Stimulated activated CD4-positive, alpha-beta T cell treated with anti-CD3 and anti-CD28 coated beads, Interleukin-12 subunit alpha, Interleukin-12 subunit beta, amount 100 ng/mL, for 4 hours (primary cell): ENCODE data around the gene CEMIP2.
"Not testable (repeated sequence)": the region's sequence is repeated elsewhere in the genome, so short reads cannot be mapped to it uniquely, and the experiment has no call there.

Source experiments
- DNase-seq: peaks from one replicate; pipeline ENCODE4 v3.0.0-alpha.2; 2020

Gene CEMIP2, protein sequence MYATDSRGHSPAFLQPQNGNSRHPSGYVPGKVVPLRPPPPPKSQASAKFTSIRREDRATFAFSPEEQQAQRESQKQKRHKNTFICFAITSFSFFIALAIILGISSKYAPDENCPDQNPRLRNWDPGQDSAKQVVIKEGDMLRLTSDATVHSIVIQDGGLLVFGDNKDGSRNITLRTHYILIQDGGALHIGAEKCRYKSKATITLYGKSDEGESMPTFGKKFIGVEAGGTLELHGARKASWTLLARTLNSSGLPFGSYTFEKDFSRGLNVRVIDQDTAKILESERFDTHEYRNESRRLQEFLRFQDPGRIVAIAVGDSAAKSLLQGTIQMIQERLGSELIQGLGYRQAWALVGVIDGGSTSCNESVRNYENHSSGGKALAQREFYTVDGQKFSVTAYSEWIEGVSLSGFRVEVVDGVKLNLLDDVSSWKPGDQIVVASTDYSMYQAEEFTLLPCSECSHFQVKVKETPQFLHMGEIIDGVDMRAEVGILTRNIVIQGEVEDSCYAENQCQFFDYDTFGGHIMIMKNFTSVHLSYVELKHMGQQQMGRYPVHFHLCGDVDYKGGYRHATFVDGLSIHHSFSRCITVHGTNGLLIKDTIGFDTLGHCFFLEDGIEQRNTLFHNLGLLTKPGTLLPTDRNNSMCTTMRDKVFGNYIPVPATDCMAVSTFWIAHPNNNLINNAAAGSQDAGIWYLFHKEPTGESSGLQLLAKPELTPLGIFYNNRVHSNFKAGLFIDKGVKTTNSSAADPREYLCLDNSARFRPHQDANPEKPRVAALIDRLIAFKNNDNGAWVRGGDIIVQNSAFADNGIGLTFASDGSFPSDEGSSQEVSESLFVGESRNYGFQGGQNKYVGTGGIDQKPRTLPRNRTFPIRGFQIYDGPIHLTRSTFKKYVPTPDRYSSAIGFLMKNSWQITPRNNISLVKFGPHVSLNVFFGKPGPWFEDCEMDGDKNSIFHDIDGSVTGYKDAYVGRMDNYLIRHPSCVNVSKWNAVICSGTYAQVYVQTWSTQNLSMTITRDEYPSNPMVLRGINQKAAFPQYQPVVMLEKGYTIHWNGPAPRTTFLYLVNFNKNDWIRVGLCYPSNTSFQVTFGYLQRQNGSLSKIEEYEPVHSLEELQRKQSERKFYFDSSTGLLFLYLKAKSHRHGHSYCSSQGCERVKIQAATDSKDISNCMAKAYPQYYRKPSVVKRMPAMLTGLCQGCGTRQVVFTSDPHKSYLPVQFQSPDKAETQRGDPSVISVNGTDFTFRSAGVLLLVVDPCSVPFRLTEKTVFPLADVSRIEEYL (N-terminal part only)

GRCh38 chr9:71768388-71769174 is at the start of gene CEMIP2:
CEMIP2 (minus strand) TSS chr9:71768513; CDS start chr9:71750373, 18,140 bp downstream.
- peak; percentile 86 for DNase-seq

GRCh38 chr9:71816916-71817451 is 48.7 kb upstream of the CEMIP2 start:
- DNase-seq: no peak

DNA sequence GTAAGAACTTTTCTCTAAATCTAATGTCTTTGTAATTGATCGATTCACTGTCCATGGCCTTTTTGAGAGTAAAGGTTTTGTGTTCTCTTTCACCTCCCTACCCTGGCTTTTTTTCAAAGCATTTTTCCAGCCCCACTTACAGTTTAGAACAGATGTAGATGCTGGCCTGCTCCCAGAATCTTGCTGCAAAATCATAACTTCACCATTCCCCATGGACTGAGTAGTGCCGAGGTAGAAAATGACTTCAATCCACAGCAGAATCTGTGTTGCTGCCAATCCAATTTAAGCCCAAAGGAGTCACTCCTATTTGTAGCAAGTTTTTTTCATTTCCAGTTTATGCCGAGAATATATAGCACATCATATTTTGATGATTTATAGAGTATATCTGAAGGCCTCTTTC is 46.5 kb upstream of the CEMIP2 start:
- no peak for DNase-seq

DNA sequence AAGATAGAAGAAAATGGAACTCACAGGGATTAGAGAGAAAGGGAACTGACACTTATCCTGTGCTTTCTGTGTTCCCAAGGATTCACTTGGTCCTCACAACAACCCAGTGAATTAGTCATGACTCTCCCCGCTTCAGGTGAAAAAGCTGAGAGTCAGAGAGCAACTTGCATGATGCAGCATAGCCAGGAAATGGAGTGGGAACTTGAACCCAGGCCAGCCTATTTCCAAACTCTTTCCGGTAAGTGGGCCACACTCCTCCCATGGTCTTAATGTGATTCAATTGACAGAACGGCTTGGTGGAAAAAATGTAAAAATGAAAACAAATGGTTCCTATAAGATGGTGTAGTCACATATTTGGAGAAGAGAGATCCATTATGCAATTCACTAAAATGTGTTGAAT is 45.9 kb upstream of the CEMIP2 start:
- no peak for DNase-seq

GRCh38 chr9:71812385-71812784 is 44.1 kb upstream of the CEMIP2 start:
- DNase-seq: no peak

- DNase-seq: no peak
These were observed 39.8 kb upstream of the CEMIP2 start for GRCh38 chr9:71808068-71808467.

DNA sequence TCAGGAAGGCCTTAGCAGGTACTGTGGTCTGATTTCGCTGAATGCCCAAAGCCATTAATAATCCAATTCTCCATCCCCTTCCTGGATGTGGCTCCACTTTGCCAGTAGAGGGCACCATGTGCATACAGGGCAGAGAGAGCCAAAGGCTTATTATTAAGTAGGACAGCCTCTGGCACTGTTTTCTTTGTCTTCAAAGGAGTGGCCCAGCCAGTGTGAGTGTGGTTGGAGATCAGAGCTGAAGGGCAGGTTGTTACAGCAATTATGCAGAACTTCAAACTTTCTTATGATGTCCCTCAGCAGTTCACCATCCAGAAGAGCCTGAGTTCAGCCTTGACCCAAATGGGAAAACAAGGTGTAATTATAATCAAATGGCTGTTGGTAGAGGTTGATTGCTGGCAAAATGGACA is 38.6 kb upstream of the CEMIP2 start:
- DNase-seq: peak; percentile 35

- DNase-seq: not testable (repeated sequence)
These were observed 36.8 kb upstream of the CEMIP2 start for GRCh38 chr9:71805096-71805495.

- no peak for DNase-seq
These were observed 33.5 kb upstream of the CEMIP2 start for GRCh38 chr9:71801826-71802225.

DNA sequence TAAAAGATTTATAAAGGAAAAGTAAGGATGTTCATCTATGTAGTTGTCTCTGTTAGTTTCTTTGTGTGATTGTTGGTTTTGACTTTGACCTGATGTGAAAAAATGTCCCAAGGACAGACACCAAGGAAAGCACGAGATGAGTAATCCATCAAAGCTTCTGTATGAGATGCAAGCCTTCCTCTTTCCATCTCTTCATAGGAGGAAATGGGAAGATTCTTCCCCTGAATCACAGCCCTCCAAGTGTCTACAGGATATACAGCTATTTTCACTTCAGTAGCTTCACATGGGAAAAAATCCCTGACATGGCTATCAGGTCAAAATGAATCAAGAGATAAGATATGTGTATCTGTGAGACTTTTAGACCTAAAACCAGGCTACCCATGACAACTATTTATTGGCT is 29.0 kb upstream of the CEMIP2 start:
- no peak for DNase-seq

DNA sequence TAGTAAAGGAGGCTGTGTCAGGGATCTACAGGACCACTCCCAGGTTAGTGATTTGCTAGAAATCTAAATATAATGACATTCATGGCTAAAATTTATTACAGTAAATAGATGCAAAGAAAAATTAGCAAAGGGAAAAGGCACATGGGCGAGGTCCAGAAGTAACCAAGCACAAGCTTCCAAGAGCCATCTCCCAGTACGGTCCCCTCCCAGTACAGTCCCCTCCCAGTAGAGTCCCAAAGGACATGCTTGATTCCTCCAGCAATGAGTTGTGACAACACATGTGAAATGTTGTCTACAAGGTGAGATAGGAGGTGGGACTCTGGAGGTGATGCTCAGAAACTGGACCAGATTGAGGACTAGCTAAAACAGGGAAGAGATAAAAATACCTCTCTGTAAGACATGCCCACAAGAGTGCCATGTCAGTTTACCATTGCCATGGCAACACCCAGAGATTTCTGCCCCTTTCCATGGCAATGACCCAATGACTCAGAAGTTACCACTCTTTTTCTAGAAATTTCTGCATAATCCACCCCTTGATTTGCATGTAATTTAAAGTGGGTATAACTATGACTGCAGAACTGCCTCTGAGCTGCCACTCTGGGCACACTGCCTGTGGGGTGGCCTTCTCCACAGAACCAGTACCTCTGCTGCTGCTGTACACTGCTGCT is 27.9 kb upstream of the CEMIP2 start:
- DNase-seq: no peak

DNA sequence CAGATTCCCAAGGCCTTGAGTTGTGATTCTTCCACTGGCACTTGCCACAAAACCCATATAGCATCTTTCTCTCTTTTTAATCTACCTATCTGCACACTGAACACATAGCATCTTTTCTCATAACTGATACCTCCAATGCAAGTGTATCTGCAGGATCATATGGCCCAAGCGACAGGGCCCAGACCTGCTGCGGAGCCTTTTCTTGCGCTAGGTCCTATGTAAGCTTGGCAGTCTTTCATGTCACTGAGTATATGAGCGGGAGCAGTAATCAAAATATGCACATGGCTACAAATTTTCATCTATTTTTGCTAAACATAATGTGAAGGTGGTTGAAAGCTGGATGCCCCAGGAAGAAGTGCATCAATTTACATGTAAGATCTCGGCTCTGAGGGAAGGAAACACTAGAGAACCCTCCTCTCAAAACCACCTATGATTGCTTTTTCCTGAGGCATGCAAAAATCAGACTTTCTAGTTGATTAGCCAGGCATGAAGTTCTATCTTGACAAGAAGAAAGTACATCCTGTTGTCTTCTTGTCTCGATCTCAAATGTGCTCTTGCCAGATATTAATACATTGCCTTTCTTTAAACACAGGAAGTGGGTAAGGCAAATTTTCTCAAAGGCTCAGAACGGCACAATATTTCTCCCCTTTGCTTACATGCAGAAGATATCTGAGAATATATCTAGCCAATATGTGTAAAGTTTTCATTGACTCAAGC is 26.9 kb upstream of the CEMIP2 start:
- DNase-seq: no peak

DNA sequence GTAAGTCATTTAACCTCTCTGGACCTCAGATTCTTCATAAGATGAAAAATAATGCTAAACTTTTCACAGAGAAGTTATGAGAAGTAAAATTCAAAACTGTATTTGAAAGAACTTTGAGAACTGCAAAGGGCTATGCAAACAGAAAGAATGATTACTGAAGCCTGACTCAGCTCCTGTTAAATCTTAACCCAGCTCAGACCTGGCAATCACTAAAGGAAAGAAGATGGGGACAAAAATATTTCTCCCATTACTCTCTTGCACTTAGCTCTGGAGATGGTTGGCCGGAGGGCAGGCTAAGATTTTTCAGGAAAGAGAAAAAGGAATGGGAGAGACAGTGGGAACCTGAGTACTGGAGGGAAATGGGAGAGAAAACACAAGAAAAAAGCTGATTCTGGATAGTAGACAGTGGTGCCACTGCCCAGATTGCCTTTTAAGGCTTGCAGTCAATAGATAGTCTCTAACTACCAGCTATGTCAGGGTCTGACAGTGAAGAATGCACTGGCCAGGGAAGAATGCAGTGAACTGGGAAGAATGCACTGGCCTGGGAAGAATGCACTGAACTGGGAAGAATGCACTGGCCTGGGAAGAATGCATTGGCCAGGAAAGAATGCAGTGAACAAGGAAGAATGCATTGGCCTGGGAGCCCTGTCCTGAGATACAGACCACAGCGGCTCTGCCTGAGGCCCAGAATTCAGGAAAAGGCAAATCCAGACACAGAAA is 25.2 kb upstream of the CEMIP2 start:
- no peak for DNase-seq

GRCh38 chr9:71791875-71792274 is 23.6 kb upstream of the CEMIP2 start:
- no peak for DNase-seq

- DNase-seq: no peak
These were observed 22.0 kb upstream of the CEMIP2 start for GRCh38 chr9:71790296-71790695.

- peak; percentile 73 for DNase-seq
These were observed 14.8 kb upstream of the CEMIP2 start for GRCh38 chr9:71783120-71783523.

- DNase-seq: no peak
These were observed 13.1 kb upstream of the CEMIP2 start for GRCh38 chr9:71781391-71781790.

DNA sequence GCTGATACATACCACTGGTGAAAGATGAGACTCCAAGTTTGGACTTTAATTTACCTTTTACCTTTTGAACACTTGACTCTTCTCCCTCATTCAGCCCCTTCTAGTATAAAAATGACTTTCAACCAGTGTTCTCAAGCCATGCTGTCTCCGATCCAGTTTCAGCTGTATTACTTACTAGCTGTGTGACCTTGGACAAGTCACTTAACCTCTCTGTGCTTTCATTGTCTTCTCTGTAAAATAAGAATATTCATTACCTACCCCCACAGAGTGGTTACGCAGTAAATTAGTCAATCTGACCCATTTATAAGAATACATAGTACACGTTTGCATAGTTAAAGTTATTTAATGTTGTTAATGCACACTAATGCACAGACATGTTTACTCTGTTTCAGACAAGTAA is 12.6 kb upstream of the CEMIP2 start:
- no peak for DNase-seq

DNA sequence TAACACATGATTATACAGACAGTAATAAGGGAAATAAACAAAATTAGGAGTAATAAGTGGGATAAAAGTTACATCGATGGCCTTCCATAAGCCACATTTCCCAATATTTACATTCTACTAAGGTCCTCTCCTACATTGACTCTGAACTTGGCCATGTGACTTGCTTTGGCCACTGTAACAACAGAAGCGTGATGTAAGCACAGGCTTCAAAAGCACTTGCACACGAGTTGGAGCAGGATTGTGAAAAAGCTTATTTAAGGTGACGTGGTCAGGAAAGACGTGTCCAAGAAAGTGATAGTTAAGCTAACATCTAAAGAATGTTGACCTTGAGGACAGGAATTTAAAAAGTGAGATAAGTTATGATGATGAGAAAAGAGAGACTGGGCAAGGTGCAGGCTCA is 9.8 kb upstream of the CEMIP2 start:
- no peak for DNase-seq

DNA sequence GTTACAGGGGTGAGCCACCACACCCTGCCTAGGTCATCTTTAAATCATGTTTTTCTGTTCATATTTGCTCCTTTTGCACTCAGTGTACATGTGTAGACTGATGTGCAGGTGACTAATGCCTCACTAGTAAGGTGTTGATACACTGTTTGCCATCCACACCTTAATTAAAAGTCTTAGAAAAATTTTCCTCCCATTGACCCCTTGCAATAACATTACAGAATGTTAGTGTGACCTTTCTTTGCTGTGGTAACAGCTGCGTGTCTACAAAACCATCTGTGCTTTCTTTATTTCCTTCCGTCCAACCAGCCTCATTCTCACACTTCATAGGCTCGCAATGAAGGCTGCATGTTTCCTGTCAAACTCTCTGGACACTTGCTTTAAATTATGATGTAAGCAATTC is 6.6 kb upstream of the CEMIP2 start:
- DNase-seq: no peak
